Tibial nerve (tissue), 3 donors: ENCODE measurements around the gene SDR42E2.

Source experiments
- POLR2A ChIP-seq, 2 donors: fragments of 450-650 bp; IDR thresholded peaks; one replicate each; pipeline ENCODE4 v1.6.1; 2017; ENCODE audit warnings: antibody characterized with exemption in 2 of 2, mild to moderate bottlenecking in 2 of 2, moderate library complexity in 2 of 2
- TF ChIP-seq, protein P1 (sequence below), 5 experiments: fragments of 200-600 bp in 3 of 5; fragments of 450-650 bp in 2 of 5; sonication (generic) in 3 of 5; IDR thresholded peaks; one replicate each; pipeline ENCODE4 v1.5.1; 2016 to 2019; ENCODE audit warnings: antibody characterized with exemption in 5 of 5, mild to moderate bottlenecking in 3 of 5, moderate library complexity in 2 of 5

DNA sequence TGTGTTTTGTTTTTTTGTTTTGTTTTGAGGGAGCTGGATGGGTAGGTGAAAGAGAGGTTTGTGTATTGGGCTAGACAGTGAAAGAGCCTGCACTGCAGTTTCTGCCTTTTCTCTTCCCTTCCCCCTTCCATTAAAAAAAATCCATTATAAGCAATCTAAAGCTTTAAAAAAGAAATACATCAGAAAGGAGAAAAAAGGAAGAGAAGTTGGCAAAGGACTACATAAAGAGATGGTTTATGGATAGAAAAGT is 33.1 kb downstream of the SDR42E2 start:
- TF ChIP-seq, protein P1, sequence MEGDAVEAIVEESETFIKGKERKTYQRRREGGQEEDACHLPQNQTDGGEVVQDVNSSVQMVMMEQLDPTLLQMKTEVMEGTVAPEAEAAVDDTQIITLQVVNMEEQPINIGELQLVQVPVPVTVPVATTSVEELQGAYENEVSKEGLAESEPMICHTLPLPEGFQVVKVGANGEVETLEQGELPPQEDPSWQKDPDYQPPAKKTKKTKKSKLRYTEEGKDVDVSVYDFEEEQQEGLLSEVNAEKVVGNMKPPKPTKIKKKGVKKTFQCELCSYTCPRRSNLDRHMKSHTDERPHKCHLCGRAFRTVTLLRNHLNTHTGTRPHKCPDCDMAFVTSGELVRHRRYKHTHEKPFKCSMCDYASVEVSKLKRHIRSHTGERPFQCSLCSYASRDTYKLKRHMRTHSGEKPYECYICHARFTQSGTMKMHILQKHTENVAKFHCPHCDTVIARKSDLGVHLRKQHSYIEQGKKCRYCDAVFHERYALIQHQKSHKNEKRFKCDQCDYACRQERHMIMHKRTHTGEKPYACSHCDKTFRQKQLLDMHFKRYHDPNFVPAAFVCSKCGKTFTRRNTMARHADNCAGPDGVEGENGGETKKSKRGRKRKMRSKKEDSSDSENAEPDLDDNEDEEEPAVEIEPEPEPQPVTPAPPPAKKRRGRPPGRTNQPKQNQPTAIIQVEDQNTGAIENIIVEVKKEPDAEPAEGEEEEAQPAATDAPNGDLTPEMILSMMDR (IDR thresholded peaks at IDR 0.05) = no peak
- TF ChIP-seq POLR2A (IDR thresholded peaks at IDR 0.05) = no peak
